IMR-90 (cell line): Measurements from ENCODE around the gene KCNN3. TPM values are rescaled to one million over a fixed set of nuclear protein-coding genes. Genes with fewer than 3 reads are reported as not detected.

Experiments used
- ATAC-seq: fragments of 200-7000 bp; cut with Tn5 transposase; 2 replicates; pipeline ENCODE4 v1.9.1; 2020; ENCODE audit warnings: low read depth, mild to moderate bottlenecking, moderate library complexity
- BruUV-seq: library from RNA; stranded (reverse); fragments of 400-500 nt; replicated peaks from 2 replicates; lab custom pipeline; 2021; lab: Mats Ljungman, UMichigan
- CTCF ChIA-PET: fragments of 300-600 bp; formaldehyde crosslinking; extraction: SDS; loops from one replicate; lab custom pipeline; 2021; ENCODE audit warnings: antibody characterized with exemption; lab: Yijun Ruan, JAX
- POLR2A ChIA-PET: fragments of 300-600 bp; sonication (Branson Sonifier 250); formaldehyde crosslinking; loops from one replicate; lab custom pipeline; 2022; ENCODE audit warnings: antibody characterized with exemption; ENCODE audit not compliant: unreplicated experiment; lab: Charles Lee
- DNase-seq: peaks from one replicate; pipeline ENCODE4 v3.0.0; 2013
- H2AFZ ChIP-seq: replicated peaks from 2 replicates; pipeline ENCODE3; 2013; ENCODE audit warnings: low read length, mild to moderate bottlenecking; ENCODE audit not compliant: poor library complexity
- H2AK5ac ChIP-seq: 2 replicates; pipeline ENCODE4 v1.6.1; 2013; ENCODE audit warnings: low read depth, low read length, inconsistent platforms
- H2AK9ac ChIP-seq: replicated peaks from 2 replicates; pipeline ENCODE3; 2013; ENCODE audit warnings: mild to moderate bottlenecking, low read depth, low read length, moderate library complexity; ENCODE audit not compliant: poor library complexity
- H2BK120ac ChIP-seq: 2 replicates; pipeline ENCODE4 v1.6.1; 2013; ENCODE audit warnings: low read depth, low read length, inconsistent platforms
- H2BK15ac ChIP-seq: 3 replicates; pipeline ENCODE4 v1.6.1; 2013; ENCODE audit warnings: low read depth, low read length, inconsistent platforms
- H2BK20ac ChIP-seq: 2 replicates; pipeline ENCODE4 v1.6.1; 2013; ENCODE audit warnings: low read depth, mild to moderate bottlenecking, inconsistent platforms, low read length, moderate library complexity
- H2BK5ac ChIP-seq: 2 replicates; pipeline ENCODE4 v1.6.1; 2013; ENCODE audit warnings: mild to moderate bottlenecking, low read depth, low read length, inconsistent platforms; ENCODE audit not compliant: poor library complexity, severe bottlenecking
- H3K14ac ChIP-seq: replicated peaks from 2 replicates; pipeline ENCODE4 v1.6.1; 2013; ENCODE audit warnings: low read depth, low read length, inconsistent platforms
- H3K18ac ChIP-seq: 2 replicates; pipeline ENCODE4 v1.6.1; 2013; ENCODE audit warnings: low read depth, low read length, control low read depth
- H3K23ac ChIP-seq: 2 replicates; pipeline ENCODE4 v1.6.1; 2013; ENCODE audit warnings: low read depth, low read length, inconsistent platforms
- H3K27ac ChIP-seq: 2 replicates; pipeline ENCODE4 v1.5.1; 2013; ENCODE audit warnings: mild to moderate bottlenecking, control low read depth, low read length; ENCODE audit not compliant: insufficient read depth
- H3K27me3 ChIP-seq: 2 replicates; pipeline ENCODE4 v1.6.1; 2013; ENCODE audit warnings: low read length; ENCODE audit not compliant: control insufficient read depth, insufficient read depth
- H3K36me3 ChIP-seq: 2 replicates; pipeline ENCODE4 v1.6.1; 2013; ENCODE audit warnings: low read length, mixed read lengths; ENCODE audit not compliant: control insufficient read depth, insufficient read depth
- H3K4ac ChIP-seq: 2 replicates; pipeline ENCODE4 v1.6.1; 2013; ENCODE audit warnings: low read depth, low read length, inconsistent platforms
- H3K4me1 ChIP-seq: 2 replicates; pipeline ENCODE4 v1.6.1; 2013; ENCODE audit warnings: low read length, mixed read lengths; ENCODE audit not compliant: control insufficient read depth, insufficient read depth
- H3K4me2 ChIP-seq: 2 replicates; pipeline ENCODE4 v1.6.1; 2013; ENCODE audit warnings: low read depth, mild to moderate bottlenecking, control low read depth, low read length, moderate library complexity
- H3K4me3 ChIP-seq: 2 replicates; pipeline ENCODE4 v1.5.1; 2013; ENCODE audit warnings: low read depth, mild to moderate bottlenecking, control low read depth, low read length, moderate library complexity; ENCODE audit not compliant: insufficient read depth
- H3K56ac ChIP-seq: 2 replicates; pipeline ENCODE4 v1.6.1; 2013; ENCODE audit warnings: low read length, inconsistent platforms; ENCODE audit not compliant: insufficient read depth; ENCODE audit errors: extremely low read depth
- H3K79me1 ChIP-seq, 2 experiments: 2 replicates each; pipeline ENCODE4 v1.6.1; 2013; ENCODE audit warnings: low read length in 2 of 2, inconsistent platforms in 1 of 2, low read depth in 1 of 2
- H3K9ac ChIP-seq: 2 replicates; pipeline ENCODE4 v1.6.1; 2013; ENCODE audit warnings: low read depth, low read length, control low read depth
- H3K9me1 ChIP-seq: 2 replicates; pipeline ENCODE4 v1.6.1; 2013; ENCODE audit warnings: low read length, inconsistent platforms; ENCODE audit not compliant: insufficient read depth
- H3K9me3 ChIP-seq: 2 replicates; pipeline ENCODE4 v1.6.1; 2013; ENCODE audit warnings: low read length; ENCODE audit not compliant: control insufficient read depth, insufficient read depth
- H4K20me1 ChIP-seq: 2 replicates; pipeline ENCODE4 v1.6.1; 2013; ENCODE audit warnings: low read length, inconsistent platforms; ENCODE audit not compliant: insufficient read depth
- H4K5ac ChIP-seq: 2 replicates; pipeline ENCODE4 v1.6.1; 2013; ENCODE audit warnings: mild to moderate bottlenecking, low read depth, low read length, control low read depth
- H4K8ac ChIP-seq, 2 experiments: 2 replicates each; pipeline ENCODE4 v1.6.1; 2013; ENCODE audit warnings: low read depth in 2 of 2, low read length in 2 of 2, control low read depth in 1 of 2, inconsistent platforms in 1 of 2
- H4K91ac ChIP-seq: 2 replicates; pipeline ENCODE4 v1.6.1; 2013; ENCODE audit warnings: low read depth, low read length, inconsistent platforms; ENCODE audit not compliant: insufficient read depth
- FOS ChIP-seq: fragments of 150-350 bp; IDR thresholded peaks from 2 replicates; pipeline ENCODE4 v1.6.1; 2016; ENCODE audit warnings: low read depth, low read length
- NFE2L2 ChIP-seq: fragments of 150-350 bp; IDR thresholded peaks from 2 replicates; pipeline ENCODE4 v1.6.1; 2016; ENCODE audit warnings: low read depth, mild to moderate bottlenecking, low read length
- WGBS, 2 experiments: methylation state at CpG; one replicate each; pipeline versions ENCODE4 v1.1.5 to v1.1.7; 2013; ENCODE audit warnings: missing lambda C conversion rate in 2 of 2; ENCODE audit not compliant: insufficient read length in 1 of 2; ENCODE audit errors: extremely low coverage in 2 of 2; 5-methylcytosine and 5-hydroxymethylcytosine counted together
- dilution Hi-C: fragments of 300-500 bp; cut with HindIII; formaldehyde crosslinking; loops from one replicate; pipeline ENCODE4 v1.14.3; 2018; ENCODE audit warnings: low sequenced_read_pairs; ENCODE audit not compliant: unreplicated experiment
- in situ Hi-C: fragments of 300-500 bp; cut with MboI; formaldehyde crosslinking; loops from 3 replicates; pipeline ENCODE4 v1.14.3; 2019; ENCODE audit warnings: low sequenced_read_pairs, inconsistent platforms, mixed read lengths
- intact Hi-C: fragments of 100-400 bp; cut with micrococcal nuclease; formaldehyde crosslinking; loops from 2 replicates; pipeline ENCODE4 v1.10.0; 2022
- polyA plus RNA-seq, 3 experiments: library from polyadenylated mRNA; depleted of rRNA; stranded (reverse); fragments of >200 nt; gene quantifications; 2 replicates each; pipeline ENCODE4 v1.2.3, GENCODE V29; 2012; ENCODE audit warnings: low replicate concordance in 1 of 3
- total RNA-seq: library from RNA; depleted of rRNA; stranded (reverse); fragments of >200 nt; gene quantifications from 2 replicates; pipeline ENCODE4 v1.2.3, GENCODE V29; 2012
- TF ChIP-seq, protein P1 (sequence below): fragments of 150-350 bp; IDR thresholded peaks from 2 replicates; pipeline ENCODE4 v1.6.1; 2016; ENCODE audit warnings: low read depth, mild to moderate bottlenecking, low read length, moderate library complexity, borderline replicate concordance

Gene KCNN3
- total and polyA plus RNA-seq, 2 of the 4 experiments (the other 2 are of a cell fraction), result 0.02 TPM; not detected in 1

GRCh38 chr1:154750681-154751665 lies 119.1 kb downstream of the KCNN3 start:
- Histone ChIP-seq H4K8ac (no peak overlapping the region), H3K4ac (no peak overlapping the region), H3K14ac (no peak overlapping the region), H3K27me3 (peaks cover 85% of the 10 kb centered on the region), H3K79me1 (no peaks in the 10 kb centered on the region), H3K23ac (no peak overlapping the region), H2BK20ac (no peak overlapping the region), H3K36me3 (no peaks in the 10 kb centered on the region), H4K20me1 (no peaks in the 10 kb centered on the region), H3K56ac (no peak overlapping the region), H2AK9ac (no peak overlapping the region), H2AFZ (no peak overlapping the region), H3K18ac (no peak overlapping the region), H4K5ac (no peak overlapping the region), H3K4me3 (no peak overlapping the region), H2BK120ac (no peak overlapping the region), H2AK5ac (no peak overlapping the region), H3K9me1 (no peaks in the 10 kb centered on the region), H3K9me3 (peaks cover 2% of the 10 kb centered on the region; the same call in 1 of the 2 replicates), H3K4me1 (no peaks in the 10 kb centered on the region; the same call in 1 of the 2 replicates), H3K9ac (no peak overlapping the region), H4K91ac (no peak overlapping the region), H3K27ac (no peak overlapping the region), H2BK5ac (no peak overlapping the region), H3K4me2 (no peak overlapping the region), H2BK15ac (no peak overlapping the region)
- 65% methylated on average over 3 of the region's 13 CpGs; no CpG with 5 or more reads in 1 of the 2 experiments for WGBS, 2 experiments
- TF ChIP-seq FOS, result no peak
- TF ChIP-seq, protein P1, sequence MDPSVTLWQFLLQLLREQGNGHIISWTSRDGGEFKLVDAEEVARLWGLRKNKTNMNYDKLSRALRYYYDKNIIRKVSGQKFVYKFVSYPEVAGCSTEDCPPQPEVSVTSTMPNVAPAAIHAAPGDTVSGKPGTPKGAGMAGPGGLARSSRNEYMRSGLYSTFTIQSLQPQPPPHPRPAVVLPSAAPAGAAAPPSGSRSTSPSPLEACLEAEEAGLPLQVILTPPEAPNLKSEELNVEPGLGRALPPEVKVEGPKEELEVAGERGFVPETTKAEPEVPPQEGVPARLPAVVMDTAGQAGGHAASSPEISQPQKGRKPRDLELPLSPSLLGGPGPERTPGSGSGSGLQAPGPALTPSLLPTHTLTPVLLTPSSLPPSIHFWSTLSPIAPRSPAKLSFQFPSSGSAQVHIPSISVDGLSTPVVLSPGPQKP, result no peak
- TF ChIP-seq NFE2L2, result no peak
- CTCF ChIA-PET, result interaction anchor here (1.8 kb wide), 1 partner anchor 10 kb away, joined by 4 read pairs; no protein-coding TSS in a partner anchor
- ATAC-seq (no peak), DNase-seq (no peak)
- POLR2A ChIA-PET, result no interaction called here
- in situ Hi-C loops (no loop called here), intact Hi-C loops (no loop called here), dilution Hi-C loops (no loop called here)
- no TSS peak for BruUV-seq
